Measurements from ENCODE around the gene SYT17. TPM values are rescaled to one million over a fixed set of nuclear protein-coding genes. Genes with fewer than 3 reads are reported as not detected.
A peak's percentile ranks its signal among the peaks of the same experiment; 100 is the strongest.

Gene SYT17
- polyA plus RNA-seq, 2 of the 4 experiments (the other 2 are of a cell fraction): 9.8 to 18.7 TPM

- no peak overlapping the region for H3K27ac ChIP-seq
- ChIA-PET CTCF (interaction anchor here (0.6 to 9.0 kb wide), 5 partner anchors 11 to 192 kb away, joined by 3 to 94 read pairs (median 3); partner anchors contain the start of gene TMC7), POLR2A (interaction anchor here (0.6 kb wide), 1 partner anchor 19 kb away, joined by 3 read pairs; no protein-coding TSS in a partner anchor)
- no peaks in the 10 kb centered on the region for H3K4me1 ChIP-seq
- peak; percentile 63 to 78 for TF ChIP-seq CEBPB (IDR thresholded peaks at IDR 0.05)
- TF ChIP-seq RCOR1 (IDR thresholded peaks at IDR 0.05; ENCODE audit: low read depth, low read length): no peak
- no peak for TF ChIP-seq KDM1A (IDR thresholded peaks at IDR 0.05; ENCODE audit: low read depth)
- no peak for TF ChIP-seq CHD2 (IDR thresholded peaks at IDR 0.05; ENCODE audit: low read length, partially characterized antibody)
- TF ChIP-seq NR3C1 (IDR thresholded peaks at IDR 0.05): no peak
- no peak overlapping the region for H3K4me2 ChIP-seq
- no peak overlapping the region for H3K4me3 ChIP-seq
- no peaks in the 10 kb centered on the region for H3K9me3 ChIP-seq
- 82% methylated on average over 9 of the region's 9 CpGs for WGBS (ENCODE audit: missing lambda C conversion rate)
- ATAC-seq (no peak), FAIRE-seq (no peak), DNase-seq (ENCODE audit: low read depth in 1 of 2, low spot score in 1 of 2) (no peak)
These were observed 7.6 kb downstream of the SYT17 start for GRCh38 chr16:19175492-19176262.

- CTCF ChIA-PET: interaction anchor here (0.6 to 9.0 kb wide), 13 partner anchors 10 to 205 kb away, joined by 3 to 94 read pairs (median 3); partner anchors contain the start of gene TMC7
- Histone ChIP-seq H3K9me3 (no peaks in the 10 kb centered on the region), H3K4me1 (no peaks in the 10 kb centered on the region), H3K27ac (no peak overlapping the region), H3K4me3 (no peak overlapping the region), H3K4me2 (no peak overlapping the region)
- peak in 1 of 2 experiments; percentile 37 for DNase-seq (ENCODE audit: low read depth in 1 of 2, low spot score in 1 of 2)
- TF ChIP-seq, protein P1, sequence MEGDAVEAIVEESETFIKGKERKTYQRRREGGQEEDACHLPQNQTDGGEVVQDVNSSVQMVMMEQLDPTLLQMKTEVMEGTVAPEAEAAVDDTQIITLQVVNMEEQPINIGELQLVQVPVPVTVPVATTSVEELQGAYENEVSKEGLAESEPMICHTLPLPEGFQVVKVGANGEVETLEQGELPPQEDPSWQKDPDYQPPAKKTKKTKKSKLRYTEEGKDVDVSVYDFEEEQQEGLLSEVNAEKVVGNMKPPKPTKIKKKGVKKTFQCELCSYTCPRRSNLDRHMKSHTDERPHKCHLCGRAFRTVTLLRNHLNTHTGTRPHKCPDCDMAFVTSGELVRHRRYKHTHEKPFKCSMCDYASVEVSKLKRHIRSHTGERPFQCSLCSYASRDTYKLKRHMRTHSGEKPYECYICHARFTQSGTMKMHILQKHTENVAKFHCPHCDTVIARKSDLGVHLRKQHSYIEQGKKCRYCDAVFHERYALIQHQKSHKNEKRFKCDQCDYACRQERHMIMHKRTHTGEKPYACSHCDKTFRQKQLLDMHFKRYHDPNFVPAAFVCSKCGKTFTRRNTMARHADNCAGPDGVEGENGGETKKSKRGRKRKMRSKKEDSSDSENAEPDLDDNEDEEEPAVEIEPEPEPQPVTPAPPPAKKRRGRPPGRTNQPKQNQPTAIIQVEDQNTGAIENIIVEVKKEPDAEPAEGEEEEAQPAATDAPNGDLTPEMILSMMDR (IDR thresholded peaks at IDR 0.05): peak; percentile 32
- TF ChIP-seq CBX2 (IDR thresholded peaks at IDR 0.05; ENCODE audit: borderline replicate concordance, low read depth) (no peak), RAD21 (conservative IDR thresholded peaks at IDR 0.05 in 1 of 2, IDR thresholded peaks at IDR 0.05 in 1 of 2) (0 out of 5 replicates have a peak, but pooled peaks of 1 of the 2 experiments have one; percentile 21)
- no peak for FAIRE-seq
- 80% methylated on average over 5 of the region's 5 CpGs for WGBS (ENCODE audit: missing lambda C conversion rate)
- peak; percentile 54 to 73; a peak in 4 of 6 replicates for ATAC-seq
- POLR2A ChIA-PET: no interaction called here
These were observed 9.2 kb downstream of the SYT17 start for GRCh38 chr16:19177111-19177739.

DNA sequence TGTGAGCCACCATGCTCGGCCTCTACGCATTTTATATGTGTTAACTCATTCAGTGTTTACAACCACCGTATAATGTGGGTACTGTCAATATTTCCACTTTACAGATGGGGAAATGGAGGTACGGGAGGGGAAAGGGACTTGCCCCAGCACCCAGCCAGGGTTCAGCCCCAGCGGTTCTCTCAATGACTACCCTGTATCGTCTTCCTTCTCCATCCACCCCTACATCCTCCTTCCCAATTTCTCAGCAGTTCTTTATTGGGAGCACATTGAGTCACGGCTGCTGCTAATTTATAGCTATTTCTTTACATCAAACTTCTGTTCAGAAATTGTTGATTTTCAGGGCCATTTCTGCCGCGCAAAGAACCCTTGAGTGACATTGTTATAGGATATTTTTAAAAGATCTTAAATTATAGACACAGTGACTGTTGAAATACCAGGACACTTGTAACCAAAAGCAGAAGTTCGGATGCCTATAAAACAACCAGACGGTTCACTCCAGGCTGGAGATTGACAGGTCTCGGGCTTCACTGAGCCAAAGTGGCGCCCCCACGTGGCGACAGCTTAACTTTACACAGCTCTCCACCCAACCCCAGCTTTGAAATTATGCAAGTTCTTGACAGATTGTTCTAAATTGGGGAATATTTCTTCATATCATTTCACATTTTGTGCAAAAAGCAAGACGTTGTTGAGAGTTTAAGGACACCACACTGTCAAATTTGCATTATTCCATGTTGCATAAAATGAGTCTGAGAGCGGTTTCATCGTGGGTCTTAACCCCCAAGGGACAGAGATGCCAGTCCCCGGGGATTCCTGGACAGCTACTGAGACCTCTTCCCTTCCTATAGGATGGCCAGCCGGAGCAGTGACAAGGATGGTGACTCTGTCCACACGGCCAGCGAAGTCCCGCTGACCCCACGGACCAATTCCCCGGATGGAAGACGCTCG lies 11.8 kb downstream of the SYT17 start:
- peak; percentile 70 to 90; a peak in 4 of 6 replicates for ATAC-seq
- no peak for FAIRE-seq
- WGBS (ENCODE audit: missing lambda C conversion rate): 65% methylated on average over 27 of the region's 27 CpGs
- Histone ChIP-seq H3K4me1 (peaks cover 14% of the 10 kb centered on the region), H3K27ac (no peak overlapping the region), H3K4me2 (no peak overlapping the region), H3K4me3 (no peak overlapping the region), H3K9me3 (no peaks in the 10 kb centered on the region)
- CTCF ChIA-PET: interaction anchor here (0.6 to 9.0 kb wide), 35 partner anchors 10 to 330 kb away, joined by 3 to 94 read pairs (median 3); no protein-coding TSS in a partner anchor
- DNase-seq (ENCODE audit: low read depth in 1 of 2, low spot score in 1 of 2): peak; percentile 70 to 76
- POLR2A ChIA-PET: no interaction called here
- TF ChIP-seq, protein P2, sequence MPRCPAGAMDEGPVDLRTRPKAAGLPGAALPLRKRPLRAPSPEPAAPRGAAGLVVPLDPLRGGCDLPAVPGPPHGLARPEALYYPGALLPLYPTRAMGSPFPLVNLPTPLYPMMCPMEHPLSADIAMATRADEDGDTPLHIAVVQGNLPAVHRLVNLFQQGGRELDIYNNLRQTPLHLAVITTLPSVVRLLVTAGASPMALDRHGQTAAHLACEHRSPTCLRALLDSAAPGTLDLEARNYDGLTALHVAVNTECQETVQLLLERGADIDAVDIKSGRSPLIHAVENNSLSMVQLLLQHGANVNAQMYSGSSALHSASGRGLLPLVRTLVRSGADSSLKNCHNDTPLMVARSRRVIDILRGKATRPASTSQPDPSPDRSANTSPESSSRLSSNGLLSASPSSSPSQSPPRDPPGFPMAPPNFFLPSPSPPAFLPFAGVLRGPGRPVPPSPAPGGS (IDR thresholded peaks at IDR 0.05): no peak
- TF ChIP-seq KDM5A (IDR thresholded peaks at IDR 0.05): no peak
- TF ChIP-seq CHD2 (IDR thresholded peaks at IDR 0.05; ENCODE audit: low read length, partially characterized antibody): no peak
- TF ChIP-seq ZSCAN20 (CRISPR knock-in tag; IDR thresholded peaks at IDR 0.05): no peak
- no peak for TF ChIP-seq FOSL2 (IDR thresholded peaks at IDR 0.05)
- TF ChIP-seq FOSL2 (CRISPR knock-in tag; IDR thresholded peaks at IDR 0.05): no peak
- TF ChIP-seq RARB (CRISPR knock-in tag; IDR thresholded peaks at IDR 0.05): no peak
- peak; percentile 83 for TF ChIP-seq SMC3 (IDR thresholded peaks at IDR 0.05)
- no peak for TF ChIP-seq JUNB (IDR thresholded peaks at IDR 0.05)
- no peak for TF ChIP-seq HEYL (CRISPR knock-in tag; IDR thresholded peaks at IDR 0.05)
- TF ChIP-seq PBX3 (IDR thresholded peaks at IDR 0.05): no peak
- TF ChIP-seq MAFK (IDR thresholded peaks at IDR 0.05; ENCODE audit: partially characterized antibody): no peak
- TF ChIP-seq ESRRA (IDR thresholded peaks at IDR 0.05; ENCODE audit: borderline replicate concordance, low read length): no peak
- no peak for TF ChIP-seq EHMT2 (IDR thresholded peaks at IDR 0.05; ENCODE audit: low read depth)
- TF ChIP-seq ZNF302 (CRISPR knock-in tag; IDR thresholded peaks at IDR 0.05): no peak
- peak; percentile 53 to 57; a peak in 4 of 5 replicates for TF ChIP-seq RAD21 (conservative IDR thresholded peaks at IDR 0.05 in 1 of 2, IDR thresholded peaks at IDR 0.05 in 1 of 2)
- TF ChIP-seq TFCP2L1 (CRISPR knock-in tag; IDR thresholded peaks at IDR 0.05): no peak
- no peak for TF ChIP-seq EP300 (IDR thresholded peaks at IDR 0.05)
- TF ChIP-seq RCOR1 (IDR thresholded peaks at IDR 0.05; ENCODE audit: low read depth, low read length): no peak
- TF ChIP-seq ZC3H11A (IDR thresholded peaks at IDR 0.05): no peak
- no peak for TF ChIP-seq EHF (CRISPR knock-in tag; IDR thresholded peaks at IDR 0.05)
- TF ChIP-seq CBX8 (IDR thresholded peaks at IDR 0.05): no peak
- TF ChIP-seq ZFP36 (IDR thresholded peaks at IDR 0.05; ENCODE audit: borderline replicate concordance, partially characterized antibody): no peak

Measured in A549 (cell line).